ENCODE data around the gene NET1.
"Not testable (repeated sequence)": the region's sequence is repeated elsewhere in the genome, so short reads cannot be mapped to it uniquely, and the experiment has no call there.

NET1 gene

DNA sequence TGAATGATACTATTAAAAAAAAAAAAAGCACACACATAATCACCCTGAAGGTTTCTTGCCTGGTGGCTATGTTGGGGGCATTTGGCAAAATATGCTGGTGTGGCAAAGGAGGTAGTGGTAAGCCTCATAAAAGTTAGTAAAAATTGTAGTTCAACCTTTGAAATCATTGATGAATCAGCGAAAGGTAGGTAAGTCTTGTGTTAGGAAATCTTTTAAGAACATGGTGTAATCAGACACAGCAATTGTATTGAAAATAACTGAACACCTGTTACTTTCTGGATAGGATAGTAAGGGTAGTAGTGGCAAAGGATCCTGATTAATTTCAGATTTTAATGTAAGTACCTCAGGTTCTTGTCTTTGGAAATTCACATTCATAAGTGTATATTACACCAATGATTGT, 46.1 kb downstream of the NET1 start:
- in situ Hi-C loops (cut with MboI; ENCODE audit: low pct_unique_long_range_greater_than_20kb, low sequenced_read_pairs): no loop called here
- DNase-seq: no peak

DNA sequence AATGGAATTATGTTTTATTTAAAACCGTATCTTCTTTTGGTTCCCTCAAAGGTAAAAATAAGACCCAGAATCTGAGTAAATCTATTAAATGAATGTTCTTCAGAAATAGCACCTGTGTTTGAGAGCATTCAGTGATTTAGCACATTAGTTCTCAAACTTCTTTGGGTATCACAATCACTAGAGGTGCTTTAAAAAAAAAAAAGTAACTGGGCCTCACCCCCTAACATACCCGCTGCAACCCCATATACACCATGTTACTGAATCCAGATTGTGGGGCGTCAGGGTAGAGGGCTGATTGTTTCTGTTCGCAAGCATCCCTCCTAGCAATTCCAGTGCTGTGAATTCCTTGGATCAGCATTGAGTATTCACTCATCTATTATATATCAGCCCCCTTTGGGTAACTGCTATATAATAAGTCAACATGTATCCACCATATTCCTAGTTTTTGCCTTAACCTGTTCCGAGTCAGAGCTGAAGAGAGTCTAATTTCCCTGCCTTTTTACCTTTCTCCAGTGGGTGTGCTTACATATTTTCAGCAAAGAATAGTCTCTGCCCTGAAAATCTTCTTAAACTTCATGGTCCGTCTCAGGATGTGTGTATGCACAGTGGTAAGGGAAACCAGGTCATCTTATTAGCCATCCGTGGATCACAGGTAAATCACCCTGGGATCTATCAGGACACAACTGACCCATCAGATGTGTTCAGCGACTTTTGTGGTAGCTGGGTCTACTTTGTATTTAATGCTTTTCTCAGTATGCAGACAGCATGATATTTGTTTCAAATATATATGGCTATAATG, 46.8 kb downstream of the NET1 start:
- DNase-seq: no peak

DNA sequence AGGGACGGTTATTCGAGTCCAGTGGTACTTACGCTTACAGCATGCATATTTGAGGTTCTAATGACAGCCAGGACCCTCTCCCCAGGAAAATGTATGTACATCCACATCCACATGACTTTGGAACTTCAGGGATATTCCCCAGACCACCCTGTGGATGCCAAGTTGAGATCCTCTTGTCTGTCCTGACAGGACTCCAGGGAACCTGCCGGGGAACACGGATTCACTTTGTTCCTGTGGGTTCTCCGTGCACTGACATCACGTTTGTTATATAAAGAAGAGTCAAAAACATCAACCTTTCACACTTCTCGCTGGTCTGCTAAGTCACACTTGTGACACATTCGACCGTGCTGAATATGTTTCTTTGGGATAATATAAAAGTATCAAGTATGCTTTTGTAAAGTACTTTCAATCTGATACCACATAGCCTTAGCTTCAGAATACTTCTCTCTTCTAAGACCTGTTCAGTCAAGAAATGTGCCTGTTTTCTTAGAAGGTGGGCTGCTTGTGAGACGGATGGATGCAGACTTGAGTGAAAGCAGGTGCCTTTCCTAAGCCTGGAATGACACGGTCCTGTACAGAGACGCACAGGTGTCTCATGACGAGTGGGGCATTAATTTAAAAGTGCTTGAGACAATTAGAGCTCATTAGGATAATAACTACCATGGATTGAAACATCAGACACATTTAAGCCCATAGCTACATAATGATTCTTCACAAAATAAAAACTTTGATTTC, 48.3 kb downstream of the NET1 start:
- in situ Hi-C loops (cut with MboI; ENCODE audit: low pct_unique_long_range_greater_than_20kb, low sequenced_read_pairs): no loop called here
- no peak for DNase-seq

More for the DNA sequence above, 46.8 kb downstream of the NET1 start:
- in situ Hi-C loops (cut with MboI; ENCODE audit: low pct_unique_long_range_greater_than_20kb, low sequenced_read_pairs): no loop called here

DNA sequence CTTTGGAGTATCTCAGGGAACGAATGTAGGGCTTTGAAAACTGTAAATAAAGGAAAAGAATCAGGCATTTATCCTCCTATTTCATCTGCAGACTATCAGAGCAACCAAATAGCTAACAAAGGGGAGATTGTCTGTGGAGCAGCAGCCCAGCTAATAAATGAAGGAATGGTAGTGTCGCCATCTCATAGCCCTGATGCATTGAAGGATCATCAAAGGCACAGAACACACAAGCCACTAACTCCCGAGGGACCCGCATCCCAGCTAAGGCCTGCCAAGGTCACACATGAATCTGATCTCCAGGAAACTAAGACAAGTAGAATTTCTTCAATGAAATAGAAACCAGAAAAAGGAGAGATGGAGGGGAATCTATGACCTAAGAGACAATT, 48.8 kb downstream of the NET1 start:
- DNase-seq: no peak
- in situ Hi-C loops (cut with MboI; ENCODE audit: low pct_unique_long_range_greater_than_20kb, low sequenced_read_pairs): no loop called here

DNA sequence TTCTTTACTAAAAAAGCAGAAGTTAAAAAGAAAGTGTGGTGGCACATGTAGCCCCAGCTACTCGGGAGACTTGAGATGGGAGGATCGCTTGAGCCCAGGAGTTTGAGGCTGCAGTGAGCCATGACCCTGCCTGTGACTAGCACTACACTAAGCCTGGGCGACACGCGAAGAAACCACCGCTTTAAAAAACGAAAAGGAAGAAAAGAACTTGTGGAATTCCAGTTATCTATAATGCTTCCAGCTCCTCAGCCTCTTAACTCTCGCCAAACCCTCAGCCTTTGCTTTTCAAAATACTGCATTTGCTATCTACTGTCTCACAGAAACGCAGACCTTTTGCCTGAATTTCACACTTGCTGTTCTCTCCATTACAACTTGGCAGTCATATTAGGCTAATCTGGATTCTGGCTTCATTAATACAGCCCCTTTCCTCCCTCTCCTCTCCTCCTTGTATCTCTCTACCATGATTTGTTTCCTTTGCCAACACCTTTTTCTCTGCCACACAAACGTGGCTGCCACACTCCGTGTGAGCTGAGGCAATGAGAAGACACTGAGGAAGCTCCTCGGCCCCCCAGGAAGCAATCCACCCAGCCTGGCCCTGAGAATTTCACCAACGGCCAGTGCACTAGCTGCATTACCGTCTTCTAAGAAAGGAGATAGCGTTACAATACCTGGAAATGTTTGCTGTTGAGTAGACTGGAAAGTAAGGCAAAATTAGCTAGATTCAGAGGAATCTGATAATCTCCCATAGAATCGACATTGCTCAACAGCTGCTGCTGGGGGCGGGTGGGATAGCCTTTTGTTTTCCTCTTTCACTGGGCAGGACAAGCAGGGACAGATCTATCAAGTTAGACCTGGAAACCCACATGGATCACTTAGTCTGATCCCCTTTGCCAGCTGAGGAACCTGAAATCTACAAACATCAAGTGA, 49.8 kb downstream of the NET1 start:
- in situ Hi-C loops (cut with MboI; ENCODE audit: low pct_unique_long_range_greater_than_20kb, low sequenced_read_pairs): no loop called here
- peak; percentile 85 for DNase-seq

DNA sequence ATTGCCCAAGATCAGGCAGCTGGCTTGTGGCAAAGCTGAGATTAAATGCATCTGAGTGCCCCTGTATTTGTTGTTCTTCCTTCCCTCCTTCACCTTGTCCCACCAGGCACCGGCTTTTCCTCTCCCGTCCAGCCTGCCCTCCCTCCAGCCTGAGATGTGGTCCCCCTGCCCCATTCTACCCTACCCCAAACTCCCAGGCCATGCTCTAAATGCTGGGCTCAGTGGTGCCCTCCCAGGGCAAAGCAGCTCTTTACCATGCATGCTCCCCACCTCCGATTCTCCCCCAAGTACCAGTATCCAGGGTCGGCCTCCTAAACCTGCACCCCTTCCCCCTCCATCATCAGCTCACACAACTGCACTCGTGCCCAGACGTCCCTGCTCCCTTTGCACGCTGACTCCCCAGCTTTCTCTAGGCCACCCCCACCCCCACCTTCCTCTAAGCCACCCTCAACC, 50.5 kb downstream of the NET1 start:
- in situ Hi-C loops (cut with MboI; ENCODE audit: low pct_unique_long_range_greater_than_20kb, low sequenced_read_pairs): no loop called here
- DNase-seq: no peak

DNA sequence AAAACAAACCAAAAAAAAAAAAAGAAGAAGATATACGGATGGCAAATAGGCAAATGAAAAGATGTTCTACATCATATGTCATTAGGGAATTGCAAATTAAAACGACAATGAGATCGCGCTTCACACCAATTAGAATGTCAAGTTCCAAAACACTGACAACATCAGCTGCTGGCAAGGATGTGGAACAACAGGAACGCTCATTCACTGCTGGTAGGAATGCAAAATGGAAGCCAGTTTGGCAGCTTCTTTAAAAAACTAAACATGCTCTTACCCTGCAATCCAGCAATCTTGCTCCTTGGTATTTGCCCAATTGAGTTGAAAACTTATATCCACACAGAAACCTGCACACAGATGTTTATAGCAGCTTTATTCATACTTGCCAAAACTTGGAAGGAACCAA, 52.2 kb downstream of the NET1 start:
- in situ Hi-C loops (cut with MboI; ENCODE audit: low pct_unique_long_range_greater_than_20kb, low sequenced_read_pairs): no loop called here
- DNase-seq: no peak

DNA sequence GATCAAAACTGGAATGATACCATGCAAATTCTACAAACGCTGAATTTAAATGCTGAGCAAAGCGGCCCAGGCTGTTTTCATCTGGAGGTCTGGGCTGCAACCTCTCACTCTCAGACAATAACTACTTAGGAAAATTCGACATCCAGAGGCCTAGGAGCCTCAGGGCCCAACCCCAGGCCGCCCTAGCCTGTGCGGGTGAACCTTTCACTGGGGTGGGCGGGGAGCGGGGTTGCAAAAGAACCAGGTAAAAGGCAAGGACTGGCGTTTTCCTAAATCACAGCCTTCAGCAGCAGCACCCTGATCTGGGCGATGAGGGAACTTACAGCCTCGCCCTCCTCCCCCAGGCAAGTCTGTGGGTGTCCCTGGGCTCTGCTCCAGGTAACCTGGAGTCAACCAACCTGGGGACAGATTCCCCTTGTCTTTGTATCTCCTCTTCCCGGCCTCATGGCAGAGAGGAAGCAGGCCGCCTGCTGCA, 53.7 kb downstream of the NET1 start:
- in situ Hi-C loops (cut with MboI; ENCODE audit: low pct_unique_long_range_greater_than_20kb, low sequenced_read_pairs): no loop called here
- DNase-seq: no peak

DNA sequence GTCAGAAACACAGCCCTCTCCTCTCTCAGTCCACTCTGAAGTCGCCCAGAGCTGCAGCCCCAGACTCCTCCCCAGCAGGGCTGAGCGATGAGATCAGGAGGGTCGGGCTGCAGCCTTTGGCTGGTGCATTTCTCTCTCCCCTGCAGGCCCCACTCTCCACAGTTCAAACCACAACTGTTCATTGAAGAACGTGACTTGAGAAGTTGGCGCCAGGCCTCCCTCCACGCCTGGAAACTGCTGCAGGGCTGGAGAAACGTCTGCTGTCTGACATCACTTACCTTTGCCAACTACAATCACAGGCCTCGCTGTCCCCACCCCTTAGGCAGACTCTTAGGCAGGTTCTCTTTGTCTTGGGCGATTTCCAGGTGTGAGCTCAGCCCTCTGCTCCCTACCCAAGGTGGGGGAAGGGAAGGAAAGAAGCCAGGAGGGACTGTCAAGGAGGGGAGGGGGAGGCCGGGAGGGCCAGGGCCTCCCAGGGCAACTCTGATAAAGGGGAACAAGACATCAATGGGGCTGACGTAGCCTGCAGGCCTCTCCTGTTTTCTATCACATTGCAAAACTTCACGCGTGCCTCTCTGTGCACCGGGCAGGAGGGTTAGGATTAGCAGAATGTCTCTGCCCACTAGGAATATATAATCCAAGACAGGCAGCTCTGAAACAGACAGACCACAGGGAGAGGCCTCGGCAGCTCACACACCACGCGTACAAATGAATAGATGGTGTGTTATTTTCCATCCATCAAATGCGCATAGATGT, 54.3 kb downstream of the NET1 start:
- in situ Hi-C loops (cut with MboI; ENCODE audit: low pct_unique_long_range_greater_than_20kb, low sequenced_read_pairs): no loop called here
- peak; percentile 28 for DNase-seq

DNA sequence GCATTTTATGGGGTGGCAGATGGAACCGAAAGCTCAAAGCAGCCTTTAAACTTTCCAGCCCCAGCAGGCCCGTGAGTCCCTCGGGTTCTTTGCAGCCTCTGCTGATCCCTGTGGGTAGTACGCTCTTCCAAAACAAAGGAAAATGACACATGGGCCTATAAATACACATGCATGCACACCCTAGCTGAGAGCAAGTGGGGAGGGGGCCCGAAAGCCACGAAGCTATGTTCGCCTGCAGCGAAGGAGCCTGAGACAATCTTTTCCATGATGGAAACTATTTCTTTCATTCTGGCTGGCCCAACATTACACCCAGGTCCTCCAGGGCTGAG, 54.8 kb downstream of the NET1 start:
- in situ Hi-C loops (cut with MboI; ENCODE audit: low pct_unique_long_range_greater_than_20kb, low sequenced_read_pairs): no loop called here

DNA sequence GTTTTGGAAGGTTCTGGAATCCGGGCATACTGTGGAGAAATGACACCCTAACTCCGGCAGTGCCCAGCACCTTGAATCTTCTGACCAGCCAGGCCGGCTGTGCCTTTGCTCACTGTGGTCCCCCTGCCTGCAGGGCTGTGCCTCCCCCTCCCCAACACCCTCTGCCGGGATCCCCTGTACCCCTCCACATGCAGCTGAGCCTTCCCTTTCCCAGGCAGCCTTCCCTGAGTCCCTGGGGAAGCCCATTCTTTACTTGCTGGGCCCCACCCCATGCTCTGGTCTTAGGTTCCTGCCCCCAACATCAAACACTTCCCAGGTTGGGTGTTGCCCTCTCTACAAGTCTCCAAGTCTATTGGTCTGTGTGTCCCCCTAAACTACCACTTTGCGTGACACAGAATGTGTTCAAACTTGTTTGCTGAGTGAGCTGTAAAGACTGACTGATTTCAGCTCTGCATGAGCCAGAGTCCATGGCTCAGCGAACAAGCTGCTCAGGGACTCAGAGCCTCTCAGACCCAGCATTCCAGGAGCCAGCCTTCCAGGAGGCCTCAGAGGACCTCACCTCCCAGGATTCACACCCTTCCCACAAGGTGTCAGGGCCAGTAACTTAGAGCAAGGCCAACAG, 55.4 kb downstream of the NET1 start:
- DNase-seq: no peak
- in situ Hi-C loops (cut with MboI; ENCODE audit: low pct_unique_long_range_greater_than_20kb, low sequenced_read_pairs): no loop called here

More for the DNA sequence above, 54.8 kb downstream of the NET1 start:
- DNase-seq: no peak

DNA sequence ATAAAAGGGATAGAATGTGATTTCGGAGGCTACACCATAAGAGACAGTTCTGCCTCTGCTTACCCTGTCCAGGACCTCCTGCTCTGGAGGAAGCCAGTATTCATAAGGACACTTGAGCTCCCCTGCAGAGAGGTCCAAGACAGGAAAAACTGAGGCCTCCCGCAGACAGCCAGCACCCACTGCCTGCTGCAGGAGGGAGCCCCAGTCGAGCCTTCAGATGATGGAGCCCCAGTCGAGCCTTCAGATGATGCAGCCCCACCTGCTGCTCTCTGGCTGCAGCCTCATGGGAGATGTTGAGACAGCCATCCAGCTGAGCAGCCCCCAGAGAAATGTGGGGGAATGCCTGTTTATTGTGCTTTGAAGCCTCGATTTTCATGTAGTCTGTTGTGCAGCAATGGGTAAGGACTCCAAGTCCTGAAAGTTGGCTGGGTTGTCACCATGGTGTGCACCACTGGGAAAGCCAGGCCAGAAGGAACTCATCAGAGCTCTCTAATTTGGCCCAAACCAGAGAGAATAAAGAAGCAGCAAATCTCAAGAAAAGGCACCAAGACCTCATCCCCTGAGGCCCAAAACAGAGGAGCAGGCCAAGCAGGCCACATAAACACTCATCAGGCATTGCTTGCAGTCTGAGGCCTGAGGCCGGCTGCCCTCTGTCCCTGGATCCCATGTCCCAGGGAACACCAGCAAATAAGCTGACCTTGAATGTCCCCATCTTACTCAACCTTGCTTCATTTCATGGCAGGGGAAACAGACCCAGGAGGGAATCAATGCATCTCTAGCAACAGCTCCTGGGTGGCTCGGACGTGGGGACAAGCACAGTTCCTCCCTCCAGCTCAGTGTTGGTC, 56.1 kb downstream of the NET1 start:
- DNase-seq: no peak
- in situ Hi-C loops (cut with MboI; ENCODE audit: low pct_unique_long_range_greater_than_20kb, low sequenced_read_pairs): no loop called here

DNA sequence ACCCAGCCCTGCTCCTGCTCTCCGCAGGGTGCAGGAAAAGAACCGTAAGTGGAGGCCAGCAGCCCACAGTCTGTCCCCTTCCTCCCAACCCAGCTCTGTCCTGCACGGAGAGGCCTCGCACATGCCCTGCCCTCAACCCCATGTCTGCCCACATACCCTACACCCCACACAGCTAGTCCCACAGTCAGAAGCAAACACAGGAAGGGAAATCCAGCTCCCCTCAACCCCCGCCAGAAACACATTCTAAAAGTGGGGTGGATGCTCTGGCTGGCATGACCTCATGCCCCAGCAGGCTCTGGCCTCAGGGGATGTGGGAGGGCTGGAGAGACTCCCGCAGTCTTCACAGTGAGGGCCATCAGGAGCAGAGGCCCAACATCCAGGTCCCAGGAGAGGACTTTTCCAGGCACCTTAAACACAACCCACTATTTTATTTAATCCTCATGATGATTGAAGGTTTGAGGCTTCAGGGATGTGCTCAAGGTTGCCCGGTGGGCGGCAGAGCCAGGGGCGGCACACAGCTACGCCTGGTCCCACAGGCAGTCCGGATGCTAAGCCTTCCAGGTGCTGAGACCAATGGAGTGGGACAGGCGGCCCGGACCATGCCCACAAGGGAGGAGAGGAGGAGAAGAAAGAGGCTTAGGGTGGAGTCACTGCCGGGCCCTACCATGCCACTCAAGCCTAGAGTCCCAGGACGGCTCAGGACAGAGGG, 57.1 kb downstream of the NET1 start:
- DNase-seq: no peak
- in situ Hi-C loops (cut with MboI; ENCODE audit: low pct_unique_long_range_greater_than_20kb, low sequenced_read_pairs): no loop called here

DNA sequence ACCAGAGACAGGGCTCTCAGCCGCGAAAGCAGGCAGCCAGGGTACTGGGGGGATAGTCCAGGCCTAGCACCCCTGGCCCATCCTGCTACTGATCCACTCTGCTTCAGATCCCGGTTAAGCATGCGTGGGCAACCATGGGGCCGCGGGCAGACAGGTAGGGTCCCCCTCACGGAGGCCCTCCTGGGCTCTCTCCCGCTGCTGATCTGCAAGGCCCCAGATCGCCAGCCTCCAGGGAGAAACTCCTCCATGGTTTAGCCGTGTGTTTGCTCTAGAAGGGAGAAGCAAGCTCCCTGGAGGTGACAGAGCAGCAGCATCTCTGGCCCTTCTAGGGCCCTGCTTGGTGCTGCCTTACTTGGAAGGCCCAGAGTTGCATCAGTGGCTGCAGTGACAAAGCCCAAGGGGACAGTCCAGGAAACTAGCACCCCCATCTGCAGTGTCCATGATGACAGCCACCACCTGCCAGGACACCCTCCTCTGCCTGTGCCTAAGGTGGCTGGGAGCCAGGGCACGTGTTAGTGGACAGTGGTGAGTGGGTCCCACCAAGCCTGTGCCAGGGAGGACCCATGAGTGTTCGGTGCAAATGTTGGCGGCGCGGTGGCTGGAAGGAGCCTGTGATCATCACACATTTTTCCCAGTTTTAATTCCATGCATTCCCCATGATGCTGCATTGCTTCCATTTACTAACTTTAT, 57.9 kb downstream of the NET1 start:
- in situ Hi-C loops (cut with MboI; ENCODE audit: low pct_unique_long_range_greater_than_20kb, low sequenced_read_pairs): no loop called here
- no peak for DNase-seq

DNA sequence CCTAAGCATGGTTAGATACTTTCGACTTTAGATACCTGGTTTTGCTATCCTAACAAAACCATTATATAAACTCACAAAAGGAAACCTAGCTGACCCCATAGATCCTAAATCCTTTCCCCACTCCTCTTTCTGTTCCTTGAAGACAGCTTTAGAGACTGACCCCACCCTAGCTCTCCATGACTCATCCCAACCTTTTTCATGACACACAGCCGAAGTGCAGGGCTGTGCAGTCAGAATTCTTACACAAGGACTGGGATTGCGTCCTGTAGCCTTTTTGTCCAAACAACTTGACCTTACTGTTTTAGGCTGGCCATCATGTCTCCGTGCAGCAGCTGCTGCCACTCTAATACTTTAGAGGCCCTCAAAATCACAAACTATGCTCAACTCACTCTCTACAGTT, 62.3 kb downstream of the NET1 start:
- DNase-seq; in situ Hi-C loops (cut with MboI; ENCODE audit: low pct_unique_long_range_greater_than_20kb, low sequenced_read_pairs): not testable (repeated sequence)

DNA sequence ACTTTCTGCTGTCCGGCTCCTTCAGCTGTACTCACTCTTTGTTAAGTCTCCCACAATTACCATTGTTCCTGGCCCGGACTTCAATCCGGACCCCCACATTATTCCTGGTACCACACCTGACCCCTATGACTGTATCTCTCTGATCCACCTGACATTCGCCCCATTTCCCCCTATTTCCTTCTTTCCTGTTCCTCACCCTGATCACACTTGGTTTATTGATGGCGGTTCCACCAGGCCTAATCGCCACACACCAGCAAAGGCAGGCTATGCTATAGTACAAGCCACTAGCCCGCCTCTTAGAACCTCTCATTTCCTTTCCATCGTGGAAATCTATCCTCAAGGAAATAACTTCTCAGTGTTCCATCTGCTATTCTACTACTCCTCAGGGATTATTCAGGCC, 62.7 kb downstream of the NET1 start:
- in situ Hi-C loops (cut with MboI; ENCODE audit: low pct_unique_long_range_greater_than_20kb, low sequenced_read_pairs); DNase-seq: not testable (repeated sequence)

Measured in KBM-7 (cell line).